ENCODE data around the gene MEGF6. TPM values are rescaled to one million over a fixed set of nuclear protein-coding genes. Genes with fewer than 3 reads are reported as not detected.

The MEGF6 gene
- total RNA-seq, 2 donors from 2014 or later: 67.3 to 82.5 TPM

DNA sequence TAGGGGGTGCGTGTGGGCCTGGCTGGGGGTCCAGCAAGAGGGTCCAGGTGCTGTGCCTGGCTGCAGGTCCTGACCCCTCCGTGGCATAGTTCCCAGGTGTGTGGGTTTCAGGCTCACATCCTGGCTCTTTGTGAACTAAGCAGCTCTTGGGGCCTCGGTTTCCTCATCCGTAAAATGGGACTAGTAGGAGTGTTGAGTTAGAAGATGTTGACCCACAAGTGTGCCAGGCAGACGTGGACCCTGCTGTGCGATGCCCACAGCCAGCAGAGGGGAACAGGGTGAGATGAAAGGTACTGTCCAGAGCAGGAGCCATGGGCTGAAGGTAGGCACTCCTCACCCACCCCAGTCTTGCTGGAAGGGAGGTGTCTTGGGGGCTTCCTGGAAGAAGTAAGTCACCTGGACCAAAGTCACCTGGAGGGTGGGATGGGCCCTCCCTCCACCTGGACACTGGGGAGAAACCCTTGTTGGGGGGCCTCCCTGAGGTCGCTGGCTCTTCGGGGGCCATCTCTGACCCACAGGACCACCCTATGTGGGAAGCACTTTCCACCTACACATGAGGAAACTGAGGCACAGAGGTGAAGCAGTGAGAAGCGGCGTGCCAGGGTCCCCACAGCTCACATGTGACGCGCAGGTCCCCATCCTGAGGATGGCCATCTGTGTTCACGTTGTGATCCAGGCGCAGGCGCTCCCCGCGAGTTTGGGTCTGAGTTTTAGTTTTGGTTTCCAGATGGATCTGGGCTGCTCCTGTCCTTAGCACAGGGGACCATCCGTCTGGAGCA, 155.4 kb downstream of the MEGF6 start:
- Histone ChIP-seq H3K4me3 (no peak overlapping the region), H3K4me1 (replicated peaks) (peaks cover 10% of the 10 kb centered on the region), H3K27ac (peak overlapping the region in 1 of 2 donors; percentile 86), H3K36me3 (no peaks in the 10 kb centered on the region), H3K9me3 (no peaks in the 10 kb centered on the region), H3K27me3 (replicated peaks; ENCODE audit: insufficient read depth) (no peaks in the 10 kb centered on the region)
- TF ChIP-seq, protein P1, sequence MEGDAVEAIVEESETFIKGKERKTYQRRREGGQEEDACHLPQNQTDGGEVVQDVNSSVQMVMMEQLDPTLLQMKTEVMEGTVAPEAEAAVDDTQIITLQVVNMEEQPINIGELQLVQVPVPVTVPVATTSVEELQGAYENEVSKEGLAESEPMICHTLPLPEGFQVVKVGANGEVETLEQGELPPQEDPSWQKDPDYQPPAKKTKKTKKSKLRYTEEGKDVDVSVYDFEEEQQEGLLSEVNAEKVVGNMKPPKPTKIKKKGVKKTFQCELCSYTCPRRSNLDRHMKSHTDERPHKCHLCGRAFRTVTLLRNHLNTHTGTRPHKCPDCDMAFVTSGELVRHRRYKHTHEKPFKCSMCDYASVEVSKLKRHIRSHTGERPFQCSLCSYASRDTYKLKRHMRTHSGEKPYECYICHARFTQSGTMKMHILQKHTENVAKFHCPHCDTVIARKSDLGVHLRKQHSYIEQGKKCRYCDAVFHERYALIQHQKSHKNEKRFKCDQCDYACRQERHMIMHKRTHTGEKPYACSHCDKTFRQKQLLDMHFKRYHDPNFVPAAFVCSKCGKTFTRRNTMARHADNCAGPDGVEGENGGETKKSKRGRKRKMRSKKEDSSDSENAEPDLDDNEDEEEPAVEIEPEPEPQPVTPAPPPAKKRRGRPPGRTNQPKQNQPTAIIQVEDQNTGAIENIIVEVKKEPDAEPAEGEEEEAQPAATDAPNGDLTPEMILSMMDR (IDR thresholded peaks at IDR 0.05): no peak
- no peak for TF ChIP-seq POLR2AphosphoS5 (IDR thresholded peaks at IDR 0.05)
- no peak for TF ChIP-seq POLR2A (IDR thresholded peaks at IDR 0.05)
- no peak for DNase-seq (ENCODE audit: low spot score)
- 90% methylated on average over 18 of the region's 18 CpGs for WGBS
- intact Hi-C loops (cut with DNase I): no loop called here

DNA sequence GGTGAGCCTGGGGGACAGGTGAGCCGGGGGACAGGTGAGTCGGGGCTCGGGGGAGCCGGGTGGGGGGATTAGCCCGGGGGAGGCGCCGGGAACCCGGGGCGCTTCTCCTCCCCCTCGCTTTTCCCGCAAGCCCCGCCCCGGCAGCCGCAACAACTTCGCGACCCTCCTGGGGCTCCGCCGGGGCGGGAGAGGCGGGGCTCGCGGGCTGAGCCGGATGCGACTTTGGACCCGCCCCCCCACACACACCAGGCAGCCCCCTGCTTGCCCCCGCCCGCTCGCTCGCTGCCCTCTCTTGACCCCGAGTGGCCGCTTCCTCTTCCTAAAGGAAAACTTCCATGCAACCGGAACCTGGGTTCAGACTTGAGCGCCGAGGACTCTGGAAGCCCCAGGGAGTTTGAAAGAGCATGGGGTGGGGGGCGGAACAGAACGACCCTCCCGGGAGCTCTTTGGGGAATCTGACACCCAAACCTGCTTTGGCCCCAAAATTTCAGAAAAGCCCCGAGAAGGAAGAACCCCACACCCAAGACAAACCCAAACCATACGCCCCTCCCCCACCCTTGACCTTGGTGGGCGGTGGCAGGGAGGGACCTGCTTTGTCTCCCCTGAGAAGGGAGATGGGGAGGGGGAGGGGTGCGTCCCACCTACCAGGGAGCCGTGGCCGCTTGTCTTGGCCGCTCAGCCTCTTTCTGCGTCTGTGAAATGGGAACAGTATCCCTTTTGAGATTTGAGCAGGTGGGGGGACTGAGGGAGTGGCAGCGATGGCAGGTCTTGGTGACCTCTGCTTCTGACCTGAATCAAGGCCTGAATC, 156.3 kb downstream of the MEGF6 start:
- peaks cover 2% of the 10 kb centered on the region for H3K4me1 ChIP-seq (replicated peaks)
- peak overlapping the region; percentile 81 to 86 for H3K27ac ChIP-seq
- intact Hi-C loops (cut with DNase I): no loop called here

DNA sequence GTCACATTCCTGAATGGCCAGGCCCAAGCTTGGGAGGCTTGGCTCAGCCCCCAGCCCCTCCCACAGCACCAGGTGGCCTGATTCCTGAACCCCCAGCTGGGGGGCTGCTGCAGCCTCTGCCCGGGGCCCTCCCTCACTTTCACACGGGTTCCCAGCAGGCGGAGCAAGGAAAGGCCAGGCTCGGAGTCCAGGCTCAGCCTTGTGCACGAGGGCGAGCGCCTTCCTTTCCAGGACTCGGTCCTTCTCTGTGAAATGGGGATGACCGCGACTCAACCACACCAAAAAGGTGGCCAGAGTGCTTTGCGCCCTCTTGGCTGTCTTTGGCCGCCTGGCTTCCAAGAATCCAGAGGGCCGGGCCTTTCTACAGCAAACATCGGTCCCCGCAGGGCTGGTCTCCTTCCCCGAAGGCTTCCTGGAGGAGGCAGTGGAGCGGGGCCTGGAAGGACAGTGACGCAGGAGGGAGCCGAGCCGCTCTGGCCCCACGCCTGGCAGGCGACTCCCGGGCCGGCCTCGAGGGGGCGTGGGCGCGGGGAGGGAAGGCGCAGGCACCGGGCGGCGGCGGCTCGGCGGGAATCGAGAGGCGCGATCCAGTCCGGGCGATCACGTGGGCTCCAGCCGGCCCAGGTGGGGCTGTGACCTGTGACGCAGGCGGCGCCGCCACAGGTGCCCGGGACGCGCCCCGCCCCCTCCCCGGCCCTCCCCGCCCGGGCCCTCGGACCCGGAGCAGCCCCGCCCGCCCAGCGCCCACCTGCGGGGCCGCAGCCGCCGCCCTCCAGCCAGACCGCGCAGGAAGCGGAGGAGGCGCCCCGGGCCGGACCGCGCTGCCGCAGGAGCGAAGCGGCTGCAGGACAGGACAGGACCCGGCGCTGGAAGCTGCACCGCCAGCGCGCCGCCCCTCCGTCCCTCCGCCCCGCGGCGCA, 157.2 kb downstream of the MEGF6 start, which contains the start of gene ARHGEF16:
TSS of gene ARHGEF16 (plus strand) at position 775 of the 920 bp plus-strand sequence. CDS start 8,420 bp downstream, outside the sequence.
- Histone ChIP-seq H3K27me3 (replicated peaks; ENCODE audit: insufficient read depth) (no peaks in the 10 kb centered on the region), H3K4me1 (replicated peaks) (no peaks in the 10 kb centered on the region), H3K9me3 (no peaks in the 10 kb centered on the region), H3K36me3 (no peaks in the 10 kb centered on the region), H3K27ac (peak within 1 kb of the TSS; percentile 81 to 86), H3K4me3 (peak within 1 kb of the TSS; percentile 56 to 76)
- WGBS: 13% methylated on average over 37 of the region's 84 CpGs
- TF ChIP-seq POLR2AphosphoS5 (IDR thresholded peaks at IDR 0.05) (no peak), POLR2A (IDR thresholded peaks at IDR 0.05) (no peak)
- TF ChIP-seq, protein P1 (IDR thresholded peaks at IDR 0.05): peak; percentile 25 to 87 (median 61)
- intact Hi-C loops (cut with DNase I): loop anchor here (2.0 kb wide), 1 partner anchor 167 kb away; no protein-coding TSS in a partner anchor
- peak; percentile 85 for DNase-seq (ENCODE audit: low spot score)

More for the DNA sequence above, 156.3 kb downstream of the MEGF6 start:
- Histone ChIP-seq H3K27me3 (replicated peaks; ENCODE audit: insufficient read depth) (no peaks in the 10 kb centered on the region), H3K36me3 (no peaks in the 10 kb centered on the region), H3K4me3 (peak overlapping the region; percentile 56 to 76), H3K9me3 (no peaks in the 10 kb centered on the region)
- TF ChIP-seq, protein P1 (IDR thresholded peaks at IDR 0.05): no peak
- TF ChIP-seq POLR2AphosphoS5 (IDR thresholded peaks at IDR 0.05) (no peak), POLR2A (IDR thresholded peaks at IDR 0.05) (no peak)
- 10% methylated on average over 41 of the region's 46 CpGs for WGBS
- DNase-seq (ENCODE audit: low spot score): no peak

DNA sequence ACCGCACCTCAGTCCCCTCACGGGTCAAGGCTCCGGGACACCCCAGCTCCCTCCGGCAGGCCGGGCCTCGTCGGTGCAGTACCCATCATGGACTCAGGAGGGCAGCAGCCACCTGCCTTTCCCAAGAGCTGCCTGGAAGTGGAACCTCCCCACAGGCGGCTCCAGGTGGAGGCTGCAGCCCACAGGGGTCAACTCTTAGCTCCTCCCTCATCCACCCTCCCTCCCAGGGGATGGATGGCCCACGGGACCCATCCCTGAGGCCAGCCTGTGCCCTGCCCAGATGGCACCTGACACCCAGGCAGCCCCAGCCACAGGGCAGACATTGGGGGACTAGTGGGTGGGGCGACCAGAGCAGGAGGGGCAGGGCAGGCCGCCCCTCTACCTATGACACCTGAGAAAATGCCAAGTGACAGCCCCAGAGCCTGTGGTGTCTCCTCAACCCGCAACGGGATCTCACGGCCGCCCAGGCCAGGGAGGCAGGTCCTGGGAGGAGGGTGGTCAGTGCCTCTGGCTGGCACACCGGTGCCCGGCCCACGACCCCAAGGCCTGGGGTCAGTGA, 158.0 kb downstream of the MEGF6 start:
- intact Hi-C loops (cut with DNase I): loop anchor here (2.0 kb wide), 1 partner anchor 168 kb away; no protein-coding TSS in a partner anchor
- peak overlapping the region; percentile 81 to 86 for H3K27ac ChIP-seq
- TF ChIP-seq POLR2A (IDR thresholded peaks at IDR 0.05) (no peak), POLR2AphosphoS5 (IDR thresholded peaks at IDR 0.05) (peak; percentile 29)
- TF ChIP-seq, protein P1 (IDR thresholded peaks at IDR 0.05): peak; percentile 87 to 98 (median 94)
- H3K9me3 ChIP-seq: no peaks in the 10 kb centered on the region
- H3K36me3 ChIP-seq: no peaks in the 10 kb centered on the region
- no peaks in the 10 kb centered on the region for H3K4me1 ChIP-seq (replicated peaks)
- no peaks in the 10 kb centered on the region for H3K27me3 ChIP-seq (replicated peaks; ENCODE audit: insufficient read depth)
- H3K4me3 ChIP-seq: no peak overlapping the region
- peak; percentile 68 for DNase-seq (ENCODE audit: low spot score)
- 33% methylated on average over 16 of the region's 18 CpGs for WGBS
